ENCODE results near the gene APOL6.
"Not testable (repeated sequence)": the region's sequence is repeated elsewhere in the genome, so short reads cannot be mapped to it uniquely, and the experiment has no call there.

APOL6 gene

DNA sequence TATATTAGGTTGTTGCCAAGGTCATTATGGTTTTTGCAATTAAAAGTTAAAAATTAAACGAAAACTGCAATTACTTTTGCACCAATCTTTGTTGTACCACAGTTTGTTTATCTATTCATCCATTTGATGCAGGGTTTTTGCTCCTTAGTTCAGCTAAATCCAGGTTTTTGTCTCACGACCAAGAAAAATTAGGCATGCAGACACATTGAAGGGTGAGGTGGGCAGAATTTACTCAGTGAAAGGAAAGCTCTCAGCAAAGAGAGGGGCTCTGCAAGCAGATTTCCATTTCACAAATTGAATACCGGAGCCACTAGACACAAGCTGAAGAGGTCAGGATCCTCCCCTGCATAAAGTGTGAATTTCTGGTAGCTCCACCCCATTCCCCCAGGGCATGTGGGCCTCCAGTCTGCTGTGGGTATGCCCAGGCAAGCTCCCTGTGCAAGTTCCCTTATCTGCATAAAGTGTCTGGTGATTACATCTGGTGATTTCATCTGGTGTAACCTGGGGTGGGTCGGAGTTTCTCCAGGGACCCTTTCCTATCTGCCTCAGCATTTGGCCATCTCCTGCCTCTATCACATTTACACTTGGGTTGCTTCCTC, 33.3 kb downstream of the APOL6 start:
- DNase-seq = no peak

DNA sequence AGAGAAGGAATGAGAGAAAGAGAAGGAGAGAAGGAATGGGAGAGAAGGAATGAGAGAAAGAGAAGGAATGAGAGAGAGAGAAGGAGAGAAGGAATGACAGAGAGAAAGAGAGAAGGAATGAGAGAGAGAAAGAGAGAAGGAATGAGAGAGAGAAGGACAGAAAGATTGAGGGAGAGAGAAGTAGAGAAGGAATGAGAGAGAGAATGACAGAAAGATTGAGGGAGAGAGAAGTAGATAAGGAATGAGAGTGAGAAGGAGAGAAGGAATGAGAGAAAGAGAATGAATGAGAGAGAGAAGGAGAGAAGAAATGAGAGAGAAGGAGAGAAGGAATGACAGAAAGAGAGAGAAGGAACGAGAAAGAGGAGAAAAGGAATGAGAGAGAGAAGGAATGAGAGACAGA, 35.3 kb downstream of the APOL6 start:
- no peak for DNase-seq

DNA sequence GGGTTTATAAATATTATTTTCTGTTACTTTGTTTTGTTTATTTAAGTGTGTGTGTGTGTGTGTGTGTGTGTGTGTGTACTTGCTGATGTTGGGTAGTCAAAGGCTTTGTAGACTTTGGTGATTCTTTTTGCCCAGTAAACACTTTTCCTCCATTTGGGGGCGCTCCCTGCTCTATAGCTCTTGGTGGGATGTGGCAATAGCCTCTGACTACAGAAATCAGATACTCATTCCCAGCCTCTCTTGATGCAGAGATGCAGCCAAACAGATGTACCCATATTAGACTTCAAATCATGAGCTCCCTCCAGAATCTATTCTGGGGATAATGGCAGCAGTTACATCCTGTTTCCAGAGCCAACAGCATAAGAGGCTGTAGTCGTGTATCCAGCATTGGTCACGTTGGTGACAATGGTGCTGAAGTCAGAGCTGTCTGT, 36.0 kb downstream of the APOL6 start:
- no peak for DNase-seq

GRCh38 chr22:35684732-35685131, 36.5 kb downstream of the APOL6 start:
- no peak for DNase-seq

DNA sequence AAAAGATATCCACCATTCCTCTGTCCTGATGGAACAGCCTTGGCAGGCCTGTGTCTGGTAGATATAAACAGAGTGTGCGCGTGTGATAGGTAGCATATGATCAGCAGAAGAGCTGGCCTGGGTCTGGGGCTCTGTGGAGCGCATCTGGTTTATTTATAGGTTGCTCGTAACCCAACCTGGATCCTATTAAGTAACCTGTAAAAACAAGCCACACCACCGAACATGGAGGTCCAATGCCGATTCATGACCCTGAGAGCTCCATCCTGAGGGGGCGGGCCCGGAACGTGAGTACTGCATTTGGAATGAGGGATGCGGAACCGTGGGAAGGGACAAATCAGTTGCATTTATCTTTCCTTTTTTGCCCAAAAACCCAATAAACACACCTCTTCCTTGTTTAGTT, 37.5 kb downstream of the APOL6 start:
- DNase-seq = no peak

GRCh38 chr22:35686298-35686697, 38.1 kb downstream of the APOL6 start:
- DNase-seq = no peak

DNA sequence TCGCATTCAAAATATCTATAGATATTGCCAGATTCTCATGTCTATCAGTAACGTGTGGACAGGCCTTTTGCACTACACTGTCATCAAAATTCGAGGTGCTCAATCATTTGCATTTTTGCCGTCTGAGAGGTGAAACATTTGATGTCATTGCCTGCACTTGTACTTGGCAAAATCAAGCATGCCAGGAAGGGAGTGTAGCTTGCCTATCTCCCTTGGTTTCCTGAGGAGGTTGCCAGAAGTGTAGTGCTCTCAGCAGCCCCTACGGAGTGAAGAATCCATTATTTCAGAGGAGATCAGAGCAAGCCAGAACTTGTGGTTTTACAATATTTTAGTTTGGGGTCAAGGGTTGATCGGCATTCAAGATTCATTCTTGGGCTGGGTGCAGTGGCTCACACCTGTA, 39.2 kb downstream of the APOL6 start:
- DNase-seq = no peak

DNA sequence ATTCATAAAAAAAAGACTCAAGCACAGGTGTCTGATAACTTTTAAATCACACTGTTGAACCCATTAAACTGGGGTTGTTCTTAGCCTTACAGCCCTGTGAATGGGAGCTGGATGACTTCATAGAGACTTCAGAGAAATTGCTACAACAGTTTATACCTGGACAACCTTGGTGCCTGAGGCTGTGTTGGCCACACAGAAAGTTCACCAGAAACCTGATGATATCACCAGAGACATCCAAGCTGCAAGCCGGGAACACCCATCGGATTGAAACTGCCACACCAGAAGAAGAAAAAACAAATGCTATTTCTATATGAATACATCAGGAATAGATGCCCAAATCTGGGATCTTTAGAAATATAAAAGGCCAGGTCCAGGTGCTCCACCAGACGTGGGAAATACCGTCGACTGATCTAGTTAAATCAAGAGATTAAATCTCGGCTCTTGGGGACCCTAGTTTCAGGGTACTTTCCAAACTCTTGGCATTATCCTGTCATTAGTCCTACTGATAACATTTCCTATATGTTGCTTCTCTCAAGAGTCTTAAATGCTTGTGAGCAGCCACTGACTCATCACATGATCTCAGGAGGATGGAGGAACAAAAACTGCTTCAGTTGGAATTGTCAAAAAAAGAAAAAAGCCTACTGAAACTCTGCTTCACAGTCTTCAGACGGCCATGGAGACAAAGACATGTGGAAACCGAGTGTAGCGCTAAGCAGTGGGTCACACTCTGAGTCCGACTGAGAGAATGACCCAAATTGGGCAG, 40.8 kb downstream of the APOL6 start:
- DNase-seq = no peak

GRCh38 chr22:35690001-35690400, 41.8 kb downstream of the APOL6 start:
- no peak for DNase-seq

GRCh38 chr22:35695202-35695601, 47.0 kb downstream of the APOL6 start:
- DNase-seq = no peak

DNA sequence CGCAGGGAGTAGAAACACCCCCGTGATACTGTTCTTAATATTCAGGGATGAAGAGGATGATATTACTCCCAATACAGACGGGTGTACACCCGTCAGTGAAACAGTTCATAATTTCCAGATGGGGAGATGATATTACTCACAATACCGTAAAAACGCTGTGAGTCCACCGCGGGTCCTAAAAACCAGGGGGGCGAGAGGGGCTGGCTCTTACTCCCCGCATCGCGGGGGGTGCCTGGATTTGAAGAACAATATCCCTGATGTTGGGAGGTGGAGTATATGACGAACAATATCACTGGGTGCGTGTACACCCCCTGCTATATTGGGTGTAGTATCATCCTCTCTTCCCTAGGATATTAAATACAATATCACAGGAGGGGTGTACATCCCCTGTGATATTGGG, 48.9 kb downstream of the APOL6 start:
- DNase-seq = no peak

DNA sequence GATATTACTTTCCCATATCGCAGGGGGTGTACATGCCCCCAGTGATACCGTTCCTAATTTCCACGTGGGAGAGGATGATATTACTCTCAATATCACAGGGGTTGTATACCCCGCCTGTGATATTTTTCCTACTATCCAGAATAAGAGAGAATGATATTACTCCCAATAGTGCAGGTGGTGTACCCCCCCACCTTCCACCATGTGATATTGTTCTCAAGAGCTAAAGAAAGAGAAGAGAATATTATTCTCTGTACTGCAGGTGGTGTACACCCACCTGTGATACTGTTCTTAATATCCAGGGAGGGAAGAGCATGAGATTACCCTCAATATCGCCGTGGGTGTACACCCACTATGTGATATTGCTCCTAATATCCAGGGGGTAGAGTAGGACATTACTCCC, 51.6 kb downstream of the APOL6 start:
- not testable (repeated sequence) for DNase-seq

DNA sequence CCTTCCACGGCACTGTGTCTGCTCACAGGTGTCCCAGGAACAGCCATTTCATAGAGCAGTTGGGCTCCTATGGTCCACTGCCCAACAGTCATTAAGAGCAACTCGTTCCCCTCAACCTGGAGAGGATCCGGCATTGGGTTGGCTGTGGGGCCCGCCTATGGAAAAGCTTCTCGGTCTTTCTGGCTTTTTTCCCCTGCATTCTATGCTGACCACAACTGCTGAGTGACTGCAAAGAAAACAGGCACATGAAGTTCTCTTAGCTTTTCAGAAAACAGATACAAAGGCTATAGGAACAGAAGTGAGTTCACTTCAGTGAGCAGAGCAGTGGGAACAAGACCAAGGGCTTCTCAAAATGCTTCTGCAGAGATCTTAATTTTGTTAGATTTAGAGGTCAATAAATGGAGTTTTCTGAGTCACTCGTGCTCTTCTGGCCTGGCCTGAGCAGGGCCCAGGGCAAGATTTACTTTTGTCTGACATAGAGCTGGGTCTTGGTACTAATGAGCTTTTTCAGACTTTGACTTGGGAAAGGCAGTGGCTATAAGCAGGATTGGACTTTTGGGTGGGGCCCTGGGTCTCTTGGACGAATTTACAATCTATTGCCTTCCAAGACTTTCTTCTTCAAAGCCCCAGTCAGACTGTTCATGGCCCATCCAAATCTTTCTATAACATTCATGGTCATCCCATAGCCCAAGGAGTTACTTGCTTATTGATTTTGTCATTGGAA, 55.8 kb downstream of the APOL6 start:
- DNase-seq = no peak

DNA sequence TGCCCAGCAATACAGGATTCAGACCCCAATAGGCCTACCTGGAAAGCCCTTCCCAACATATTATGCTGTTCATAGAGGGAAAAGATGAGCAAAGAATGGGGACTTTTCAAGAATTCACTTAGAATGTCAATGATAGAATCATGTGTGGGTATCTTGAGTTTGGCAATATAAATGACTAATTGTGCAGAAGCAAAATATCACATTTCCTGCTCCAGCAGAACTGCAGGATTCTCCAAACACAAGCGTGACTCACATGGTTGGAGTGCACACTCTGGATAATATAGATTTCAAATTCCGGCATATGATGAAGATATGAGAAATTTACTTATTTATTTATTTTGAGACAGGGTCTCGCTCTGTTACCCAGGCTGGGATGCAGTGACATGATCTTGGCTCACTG, 56.9 kb downstream of the APOL6 start:
- no peak for DNase-seq

DNA sequence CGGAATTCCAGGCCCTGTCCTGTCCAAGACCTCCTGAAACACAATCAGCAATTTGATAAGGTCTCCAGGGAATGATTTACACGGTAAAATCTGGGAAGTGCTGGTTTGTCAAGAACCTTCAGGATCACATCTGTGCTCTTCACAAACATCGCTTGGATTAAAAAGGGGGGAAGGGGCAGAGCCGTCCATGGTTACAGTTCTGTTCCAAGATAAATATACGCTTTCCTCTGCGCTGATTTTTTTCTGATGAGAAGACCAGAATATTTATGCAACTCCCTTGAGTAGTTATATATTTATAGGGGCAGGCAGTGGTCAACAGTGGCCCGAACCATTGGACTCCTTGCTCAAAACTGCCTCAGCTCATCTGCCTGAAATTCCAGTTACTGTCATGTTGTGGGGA, 60.2 kb downstream of the APOL6 start:
- DNase-seq = no peak

- no peak for DNase-seq
These were observed 60.7 kb downstream of the APOL6 start for GRCh38 chr22:35708917-35709316.

DNA sequence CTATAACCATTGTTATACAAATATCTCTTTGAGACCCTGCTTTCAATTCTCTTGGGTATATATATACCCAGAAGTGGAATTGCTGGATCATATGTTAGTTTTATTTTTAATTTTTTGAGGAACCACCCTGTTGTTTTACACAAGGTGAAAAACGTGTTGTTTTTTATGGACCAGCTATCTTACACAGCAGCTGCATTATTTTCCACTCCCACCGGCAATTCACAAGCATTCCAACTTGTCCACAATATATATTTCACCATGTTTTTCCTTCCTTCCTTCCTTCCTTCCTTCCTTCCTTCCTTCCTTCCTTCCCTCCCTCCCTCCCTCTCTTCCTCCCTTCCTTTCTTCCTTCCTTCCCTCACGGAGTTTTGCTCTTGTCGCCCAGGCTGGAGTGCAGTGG, 63.1 kb downstream of the APOL6 start:
- no peak for DNase-seq

- no peak for DNase-seq
These were observed 64.4 kb downstream of the APOL6 start for GRCh38 chr22:35712672-35713071.

- no peak for DNase-seq
These were observed 69.3 kb downstream of the APOL6 start, which contains the start of gene APOL5 for GRCh38 chr22:35717572-35717971. APOL5 (plus strand) TSS chr22:35717872; CDS start chr22:35717872, 0 bp downstream.

Data from DMS79 treated with DMSO at 0.1 percent for 48 hours (cell line).